SU-DHL-6 (cell line): Measurements from ENCODE around the gene TRIM28.

ENCODE experiments used
- H2AFZ ChIP-seq: fragments of 200-600 bp; sonication (generic); 2 replicates; pipeline ENCODE4 v1.6.1; 2014; ENCODE audit warnings: low read depth, mild to moderate bottlenecking, moderate library complexity, mixed read lengths, antibody characterized with exemption, low read length; ENCODE audit not compliant: severe bottlenecking
- H3F3A ChIP-seq: fragments of 200-600 bp; shearing (Covaris generic); 2 replicates; pipeline ENCODE4 v1.6.0; 2016; ENCODE audit warnings: antibody characterized with exemption, mild to moderate bottlenecking; ENCODE audit not compliant: insufficient read depth
- H3K27ac ChIP-seq: fragments of 200-600 bp; sonication (generic); 2 replicates; pipeline ENCODE4 v1.5.1; 2016; ENCODE audit warnings: low read depth, mild to moderate bottlenecking, low read length, moderate library complexity, mixed read lengths
- H3K27me3 ChIP-seq: fragments of 200-600 bp; sonication (generic), shearing (Covaris generic); 2 replicates; pipeline ENCODE4 v1.6.0; 2014; ENCODE audit warnings: mild to moderate bottlenecking, low read length
- H3K36me3 ChIP-seq: fragments of 200-600 bp; sonication (generic); 2 replicates; pipeline ENCODE4 v1.6.1; 2014; ENCODE audit warnings: mild to moderate bottlenecking, low read length, mixed read lengths
- H3K4me2 ChIP-seq: fragments of 300-600, 200-600 bp; shearing (Covaris generic), sonication (generic); 2 replicates; pipeline ENCODE4 v1.6.0; 2014; ENCODE audit warnings: low read length, low read depth, mild to moderate bottlenecking; ENCODE audit not compliant: poor library complexity, severe bottlenecking
- H3K4me3 ChIP-seq: fragments of 200-600 bp; sonication (generic); 2 replicates; pipeline ENCODE4 v1.5.1; 2014; ENCODE audit warnings: antibody characterized with exemption, low read length, mild to moderate bottlenecking, mixed read lengths; ENCODE audit not compliant: insufficient read depth, poor library complexity, severe bottlenecking
- H3K79me2 ChIP-seq: fragments of 200-600 bp; sonication (generic); 2 replicates; pipeline ENCODE4 v1.6.1; 2014; ENCODE audit warnings: mild to moderate bottlenecking, low read length, moderate library complexity; ENCODE audit not compliant: insufficient read depth
- H3K9ac ChIP-seq: fragments of 200-600 bp; sonication (generic); 2 replicates; pipeline ENCODE4 v1.7.0; 2014; ENCODE audit warnings: mild to moderate bottlenecking, low read length
- H3K9me2 ChIP-seq: fragments of 200-600 bp; sonication (generic); replicated peaks from 2 replicates; pipeline ENCODE4 v1.6.1; 2014; ENCODE audit warnings: low read length; ENCODE audit not compliant: insufficient read depth
- H3K9me3 ChIP-seq: fragments of 200-600 bp; sonication (generic); 2 replicates; pipeline ENCODE4 v1.6.1; 2014; ENCODE audit warnings: low read length, mixed read lengths; ENCODE audit not compliant: insufficient read depth
- H4K20me1 ChIP-seq: fragments of 200-600 bp; sonication (generic); 2 replicates; pipeline ENCODE4 v1.6.1; 2014; ENCODE audit warnings: low read depth, mild to moderate bottlenecking, antibody characterized with exemption, low read length, moderate library complexity, mixed read lengths
- CTCF ChIP-seq: fragments of 200-600 bp; sonication (generic); IDR thresholded peaks from one replicate; pipeline ENCODE4 v1.5.1; 2017; ENCODE audit warnings: antibody characterized with exemption, mild to moderate bottlenecking, low read length, moderate library complexity; ENCODE audit not compliant: insufficient read depth, poor library complexity, severe bottlenecking
- EZH2phosphoT487 ChIP-seq: fragments of 200-600 bp; sonication (generic), shearing (Covaris generic); conservative IDR thresholded peaks from 2 replicates; pipeline ENCODE4 v1.6.1; 2018; ENCODE audit warnings: mild to moderate bottlenecking, antibody characterized with exemption, low read length, moderate library complexity, mixed read lengths

TRIM28 gene

GRCh38 chr19:58568453-58569130 lies 24.7 kb downstream of the TRIM28 start:
- no peak overlapping the region for H3K4me3 ChIP-seq
- H3K9ac ChIP-seq, result no peak overlapping the region
- H3F3A ChIP-seq, result peaks cover 19% of the 10 kb centered on the region
- no peaks in the 10 kb centered on the region for H4K20me1 ChIP-seq
- no peak overlapping the region for H3K27ac ChIP-seq
- H3K9me3 ChIP-seq, result no peaks in the 10 kb centered on the region
- no peaks in the 10 kb centered on the region for H3K27me3 ChIP-seq
- H2AFZ ChIP-seq, result no peak overlapping the region
- no peaks in the 10 kb centered on the region for H3K9me2 ChIP-seq
- no peaks in the 10 kb centered on the region for H3K36me3 ChIP-seq
- TF ChIP-seq CTCF (no peak), EZH2phosphoT487 (no peak)
- no peak overlapping the region for H3K4me2 ChIP-seq
- no peaks in the 10 kb centered on the region for H3K79me2 ChIP-seq

DNA sequence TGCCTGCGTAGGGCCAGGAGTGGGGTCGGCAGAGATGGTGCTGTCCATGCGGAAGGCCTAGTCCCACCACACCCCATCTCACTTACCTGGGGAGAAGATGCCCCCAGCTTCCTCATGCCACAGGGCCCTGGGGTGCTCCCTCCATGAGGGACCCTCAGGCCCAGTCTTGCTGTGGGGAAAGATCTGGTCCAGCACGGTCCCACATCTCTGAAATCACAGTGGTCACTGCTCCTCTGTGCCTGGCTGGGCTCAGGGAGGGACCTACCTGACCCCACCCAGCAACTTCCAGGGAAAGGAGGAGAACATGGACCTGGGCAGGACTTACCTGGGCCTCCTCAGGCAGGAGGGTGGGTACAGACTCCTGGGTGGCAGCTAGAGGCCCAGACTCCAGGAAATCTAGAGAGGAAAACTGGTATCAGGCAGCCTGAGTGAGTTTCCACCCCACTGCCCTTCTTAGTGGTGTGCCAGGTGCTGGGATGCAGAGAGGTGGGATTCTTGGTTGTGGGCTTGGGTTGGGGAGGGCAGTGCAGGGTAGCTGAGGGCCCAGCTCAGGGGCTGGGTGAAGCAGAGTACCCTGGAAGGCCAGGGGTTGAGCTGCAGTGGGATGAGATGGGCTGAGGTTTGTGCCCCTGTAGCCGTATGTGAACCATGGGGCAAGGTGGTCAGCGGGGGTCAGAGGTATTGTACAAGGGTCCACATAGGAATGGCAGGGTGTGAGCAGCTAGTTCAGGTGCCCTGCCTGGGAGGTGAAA lies 25.5 kb downstream of the TRIM28 start:
- Histone ChIP-seq H4K20me1 (no peaks in the 10 kb centered on the region), H3F3A (peaks cover 19% of the 10 kb centered on the region), H3K79me2 (no peaks in the 10 kb centered on the region), H3K27me3 (no peaks in the 10 kb centered on the region), H3K27ac (no peak overlapping the region), H3K4me2 (no peak overlapping the region), H3K9ac (no peak overlapping the region), H2AFZ (no peak overlapping the region), H3K9me2 (no peaks in the 10 kb centered on the region), H3K4me3 (no peak overlapping the region), H3K36me3 (no peaks in the 10 kb centered on the region), H3K9me3 (no peaks in the 10 kb centered on the region)
- TF ChIP-seq EZH2phosphoT487 (no peak), CTCF (no peak)

DNA sequence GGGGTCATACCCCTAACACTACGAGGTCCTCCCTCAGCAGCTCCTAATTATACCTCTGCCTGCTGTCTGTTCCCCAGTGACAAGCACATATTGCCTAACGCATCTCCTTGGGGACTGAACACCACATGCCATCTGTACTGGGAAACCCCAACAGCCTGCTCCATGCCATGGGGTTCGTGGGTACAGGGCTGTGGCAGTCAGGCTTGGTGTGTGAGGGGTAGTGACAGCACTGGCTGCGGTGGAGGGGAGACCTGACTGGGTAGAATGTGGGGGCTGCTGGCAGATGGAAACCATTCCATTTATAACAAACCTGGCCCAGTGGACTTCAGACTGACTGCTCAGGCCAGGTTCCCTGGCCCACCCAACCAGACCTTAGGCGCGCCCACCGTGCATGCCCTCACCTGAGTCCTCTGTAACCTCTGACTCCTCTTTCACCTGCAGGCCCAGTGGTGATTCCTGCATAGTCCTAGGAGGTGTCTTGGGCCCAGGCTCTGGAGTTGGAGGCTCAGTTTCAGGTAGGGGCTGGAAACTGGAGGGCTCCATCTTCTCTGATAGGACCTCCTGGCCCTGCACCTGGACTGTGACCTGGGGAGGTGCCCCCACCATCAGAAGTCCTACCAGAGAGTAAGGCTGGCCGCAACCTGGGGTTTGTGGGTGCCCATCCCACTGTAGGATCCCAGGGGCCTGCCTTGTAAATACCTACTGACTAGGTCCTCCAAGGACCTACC lies 26.2 kb downstream of the TRIM28 start:
- Histone ChIP-seq H2AFZ (no peak overlapping the region), H3K4me3 (no peak overlapping the region), H3F3A (peaks cover 18% of the 10 kb centered on the region), H3K36me3 (no peaks in the 10 kb centered on the region), H3K9me3 (no peaks in the 10 kb centered on the region), H3K9ac (no peak overlapping the region), H4K20me1 (no peaks in the 10 kb centered on the region), H3K27ac (no peak overlapping the region), H3K79me2 (no peaks in the 10 kb centered on the region), H3K4me2 (no peak overlapping the region), H3K9me2 (no peaks in the 10 kb centered on the region), H3K27me3 (no peaks in the 10 kb centered on the region)
- TF ChIP-seq CTCF, result no peak
- no peak for TF ChIP-seq EZH2phosphoT487
